CD4-positive, alpha-beta memory T cell (primary cell): ENCODE results near the gene RAB3IL1. TPM values are rescaled to one million over a fixed set of nuclear protein-coding genes. Genes with fewer than 3 reads are reported as not detected.

ENCODE experiments used
- CTCF ChIA-PET: fragments of 350-600 bp; sonication (Branson Sonifier 250); formaldehyde crosslinking; loops from one replicate; lab custom pipeline; 2021; ENCODE audit warnings: inconsistent platforms; ENCODE audit not compliant: partially characterized antibody; lab: Charles Lee
- POLR2A ChIA-PET: fragments of 350-600 bp; sonication (Branson Sonifier 250); formaldehyde crosslinking; loops from one replicate; lab custom pipeline; 2021; ENCODE audit not compliant: partially characterized antibody; lab: Charles Lee
- DNase-seq, 5 donors: peaks; one replicate each; pipeline versions ENCODE4 v3.0.0 to v3.0.0-alpha.2; 2020 to 2022; ENCODE audit warnings: mixed read lengths in 1 of 5
- H3K27ac ChIP-seq: one replicate; pipeline ENCODE4 v1.7.0; 2013; ENCODE audit warnings: low read depth, low read length
- H3K27me3 ChIP-seq: 2 replicates; pipeline ENCODE4 v1.7.0; 2013; ENCODE audit warnings: mild to moderate bottlenecking, low read length, moderate library complexity; ENCODE audit not compliant: insufficient read depth
- H3K36me3 ChIP-seq: 2 replicates; pipeline ENCODE4 v1.7.0; 2013; ENCODE audit warnings: mild to moderate bottlenecking, low read length, moderate library complexity; ENCODE audit not compliant: insufficient read depth
- H3K4me1 ChIP-seq: 2 replicates; pipeline ENCODE4 v1.7.0; 2013; ENCODE audit warnings: mild to moderate bottlenecking, low read length, moderate library complexity; ENCODE audit not compliant: insufficient read depth
- H3K4me3 ChIP-seq, 2 donors: one replicate each; pipeline ENCODE4 v1.7.0; 2013; ENCODE audit warnings: low read length in 2 of 2, mild to moderate bottlenecking in 1 of 2
- H3K9me3 ChIP-seq, 2 donors: one replicate each; pipeline ENCODE4 v1.7.0; 2013; ENCODE audit warnings: low read length in 2 of 2, control low read depth in 1 of 2; ENCODE audit not compliant: control insufficient read depth in 1 of 2
- H3K27ac Mint-ChIP-seq, 7 donors: one replicate each; pipeline ENCODE4 v1.8.0; 2020 to 2021; ENCODE audit warnings: mixed read lengths in 7 of 7, mild to moderate bottlenecking in 6 of 7, inconsistent platforms in 3 of 7, moderate library complexity in 3 of 7
- H3K27me3 Mint-ChIP-seq, 2 donors: one replicate each; pipeline ENCODE4 v1.8.0; 2020 to 2021; ENCODE audit warnings: mixed read lengths in 2 of 2
- H3K36me3 Mint-ChIP-seq, 2 donors: one replicate each; pipeline ENCODE4 v1.8.0; 2020 to 2021; ENCODE audit warnings: mixed read lengths in 2 of 2, inconsistent platforms in 1 of 2, mild to moderate bottlenecking in 1 of 2
- H3K4me1 Mint-ChIP-seq, 4 donors: one replicate each; pipeline ENCODE4 v1.8.0; 2020 to 2021; ENCODE audit warnings: mixed read lengths in 4 of 4, mild to moderate bottlenecking in 1 of 4
- H3K4me3 Mint-ChIP-seq, 8 donors: one replicate each; pipeline ENCODE4 v1.8.0; 2020 to 2021; ENCODE audit warnings: mixed read lengths in 8 of 8, mild to moderate bottlenecking in 7 of 8, moderate library complexity in 6 of 8, inconsistent platforms in 3 of 8
- H3K9me3 Mint-ChIP-seq, 8 donors: one replicate each; pipeline ENCODE4 v1.8.0; 2020 to 2021; ENCODE audit warnings: mixed read lengths in 8 of 8, mild to moderate bottlenecking in 5 of 8, inconsistent platforms in 3 of 8, moderate library complexity in 1 of 8
- intact Hi-C: fragments of 100-400 bp; cut with micrococcal nuclease; formaldehyde crosslinking; loops from one replicate; pipeline ENCODE4 v1.15.1; 2023
- polyA plus RNA-seq, 2 donors: library from polyadenylated mRNA; unstranded; fragments of 300-500 nt; fragmentation: Illumina TruSeq; gene quantifications; one replicate each; pipeline ENCODE4 v1.2.3, GENCODE V29; 2021
- total RNA-seq, 2 experiments: library from RNA; stranded (reverse); gene quantifications; one replicate each; pipeline ENCODE4 v1.2.3, GENCODE V29; 2021

RAB3IL1 gene
- total and polyA plus RNA-seq, 4 experiments from 2014 or later: 0.44 to 0.53 TPM; not detected in 2

GRCh38 chr11:61963016-61963281 lies 45.6 kb upstream of the RAB3IL1 start:
- H3K4me1 Mint-ChIP-seq: peaks cover 27 to 50% (median 34%) of the 10 kb centered on the region in 4 donors
- peaks cover 0 to 11% (median 0%) of the 10 kb centered on the region in 8 donors for H3K9me3 Mint-ChIP-seq
- Histone ChIP-seq H3K27me3 (no peaks in the 10 kb centered on the region), H3K4me1 (peaks cover 29% of the 10 kb centered on the region), H3K36me3 (peaks cover 20% of the 10 kb centered on the region), H3K4me3 (no peak overlapping the region), H3K9me3 (no peaks in the 10 kb centered on the region), H3K27ac (peak overlapping the region; percentile 32)
- intact Hi-C loops: no loop called here
- ChIA-PET POLR2A (interaction anchor here (0.7 to 11.4 kb wide), 3 partner anchors 64 to 148 kb away, joined by 3 to 352 read pairs (median 6); no protein-coding TSS in a partner anchor), CTCF (interaction anchor here (1.2 to 14.1 kb wide), 3 partner anchors 15 to 120 kb away, joined by 3 to 90 read pairs (median 5); no protein-coding TSS in a partner anchor)
- H3K27ac Mint-ChIP-seq: peak overlapping the region; percentile 63 to 99 (median 97)
- peaks cover 29 to 49% of the 10 kb centered on the region in 2 donors for H3K36me3 Mint-ChIP-seq
- peak overlapping the region in 5 of 8 donors; percentile 54 to 90 (median 63) for H3K4me3 Mint-ChIP-seq
- H3K27me3 Mint-ChIP-seq: no peaks in the 10 kb centered on the region
- DNase-seq: peak in 4 of 5 donors; percentile 22 to 65 (median 42)

- peak overlapping the region; percentile 32 for H3K27ac ChIP-seq
- Mint-ChIP-seq H3K36me3 (peaks cover 29 to 45% of the 10 kb centered on the region in 2 donors), H3K9me3 (peaks cover 0 to 11% (median 0%) of the 10 kb centered on the region in 8 donors), H3K27me3 (no peaks in the 10 kb centered on the region), H3K27ac (peak overlapping the region; percentile 63 to 99 (median 97)), H3K4me1 (peaks cover 27 to 46% (median 34%) of the 10 kb centered on the region in 4 donors), H3K4me3 (peak overlapping the region in 4 of 8 donors; percentile 40 to 90 (median 58))
- no peaks in the 10 kb centered on the region for H3K9me3 ChIP-seq
- DNase-seq: peak in 3 of 5 donors; percentile 25 to 46 (median 28)
- H3K4me3 ChIP-seq: no peak overlapping the region
- POLR2A ChIA-PET: interaction anchor here (0.7 to 11.4 kb wide), 4 partner anchors 64 to 147 kb away, joined by 3 to 352 read pairs (median 4); no protein-coding TSS in a partner anchor
- peaks cover 20% of the 10 kb centered on the region for H3K36me3 ChIP-seq
- H3K4me1 ChIP-seq: peaks cover 29% of the 10 kb centered on the region
- intact Hi-C loops: no loop called here
- CTCF ChIA-PET: interaction anchor here (2.4 to 14.1 kb wide), 2 partner anchors 15 to 120 kb away, joined by 9 to 90 read pairs; no protein-coding TSS in a partner anchor
- no peaks in the 10 kb centered on the region for H3K27me3 ChIP-seq
Measured at GRCh38 chr11:61962213-61963015, 45.0 kb upstream of the RAB3IL1 start.

- H3K4me1 Mint-ChIP-seq: peaks cover 27 to 46% (median 34%) of the 10 kb centered on the region in 4 donors
- DNase-seq: no peak
- Histone ChIP-seq H3K27me3 (no peaks in the 10 kb centered on the region), H3K4me1 (peaks cover 29% of the 10 kb centered on the region), H3K36me3 (peaks cover 20% of the 10 kb centered on the region), H3K27ac (no peak overlapping the region), H3K9me3 (no peaks in the 10 kb centered on the region), H3K4me3 (no peak overlapping the region)
- peaks cover 0 to 8% (median 0%) of the 10 kb centered on the region in 8 donors for H3K9me3 Mint-ChIP-seq
- peak overlapping the region; percentile 26 to 98 (median 83) for H3K27ac Mint-ChIP-seq
- peaks cover 29 to 40% of the 10 kb centered on the region in 2 donors for H3K36me3 Mint-ChIP-seq
- H3K27me3 Mint-ChIP-seq: no peaks in the 10 kb centered on the region
- H3K4me3 Mint-ChIP-seq: peak overlapping the region in 3 of 8 donors; percentile 13 to 39 (median 25)
- intact Hi-C loops: no loop called here
- CTCF ChIA-PET: interaction anchor here (2.4 to 14.1 kb wide), 2 partner anchors 14 to 121 kb away, joined by 9 to 90 read pairs; no protein-coding TSS in a partner anchor
- POLR2A ChIA-PET: interaction anchor here (0.5 to 2.1 kb wide), 4 partner anchors 64 to 121 kb away, joined by 3 to 7 read pairs (median 3); no protein-coding TSS in a partner anchor
Measured at GRCh38 chr11:61961570-61962212, 44.3 kb upstream of the RAB3IL1 start.

- ChIA-PET CTCF (interaction anchor here (1.5 to 14.1 kb wide), 3 partner anchors 10 to 122 kb away, joined by 4 to 90 read pairs (median 9); no protein-coding TSS in a partner anchor), POLR2A (interaction anchor here (2.1 kb wide), 1 partner anchor 65 kb away, joined by 7 read pairs; no protein-coding TSS in a partner anchor)
- intact Hi-C loops: no loop called here
- H3K27ac Mint-ChIP-seq: peak overlapping the region in 5 of 7 donors; percentile 12 to 90 (median 71)
- H3K36me3 ChIP-seq: peaks cover 17% of the 10 kb centered on the region
- peaks cover 6% of the 10 kb centered on the region for H3K27me3 ChIP-seq
- H3K4me3 Mint-ChIP-seq: no peak overlapping the region
- no peak overlapping the region for H3K4me3 ChIP-seq
- peaks cover 24 to 28% of the 10 kb centered on the region in 2 donors for H3K36me3 Mint-ChIP-seq
- no peaks in the 10 kb centered on the region for H3K27me3 Mint-ChIP-seq
- H3K27ac ChIP-seq: no peak overlapping the region
- H3K4me1 Mint-ChIP-seq: peaks cover 28 to 43% (median 35%) of the 10 kb centered on the region in 4 donors
- no peaks in the 10 kb centered on the region for H3K9me3 ChIP-seq
- H3K9me3 Mint-ChIP-seq: peaks cover 0 to 8% (median 0%) of the 10 kb centered on the region in 8 donors
- DNase-seq: no peak
- peaks cover 32% of the 10 kb centered on the region for H3K4me1 ChIP-seq
Measured at GRCh38 chr11:61960532-61960931, 43.2 kb upstream of the RAB3IL1 start.

GRCh38 chr11:61959678-61960077 lies 42.3 kb upstream of the RAB3IL1 start:
- intact Hi-C loops: no loop called here
- H3K4me1 Mint-ChIP-seq: peaks cover 20 to 35% (median 27%) of the 10 kb centered on the region in 4 donors
- peaks cover 9% of the 10 kb centered on the region for H3K36me3 ChIP-seq
- H3K4me3 ChIP-seq: no peak overlapping the region
- peaks cover 0 to 8% (median 0%) of the 10 kb centered on the region in 8 donors for H3K9me3 Mint-ChIP-seq
- peaks cover 15 to 20% of the 10 kb centered on the region in 2 donors for H3K36me3 Mint-ChIP-seq
- peak overlapping the region in 1 of 7 donors; percentile 87 for H3K27ac Mint-ChIP-seq
- H3K4me1 ChIP-seq: peaks cover 27% of the 10 kb centered on the region
- no peak overlapping the region for H3K27ac ChIP-seq
- peaks cover 6% of the 10 kb centered on the region for H3K27me3 ChIP-seq
- CTCF ChIA-PET: interaction anchor here (1.5 to 14.1 kb wide), 2 partner anchors 9 to 123 kb away, joined by 4 to 90 read pairs; no protein-coding TSS in a partner anchor
- no peak for DNase-seq
- H3K27me3 Mint-ChIP-seq: no peaks in the 10 kb centered on the region
- H3K4me3 Mint-ChIP-seq: no peak overlapping the region
- no peaks in the 10 kb centered on the region for H3K9me3 ChIP-seq
- POLR2A ChIA-PET: interaction anchor here (2.1 to 2.9 kb wide), 2 partner anchors 8 to 66 kb away, joined by 7 to 14 read pairs; partner anchors contain the start of gene FTH1

- peaks cover 10 to 14% of the 10 kb centered on the region in 2 donors for H3K36me3 Mint-ChIP-seq
- no peak overlapping the region for H3K27ac ChIP-seq
- H3K27ac Mint-ChIP-seq: peak overlapping the region in 5 of 7 donors; percentile 22 to 87 (median 52)
- H3K36me3 ChIP-seq: peaks cover 3% of the 10 kb centered on the region
- peaks cover 6% of the 10 kb centered on the region for H3K27me3 ChIP-seq
- no peak for DNase-seq
- peaks cover 2 to 3% of the 10 kb centered on the region in 2 donors for H3K27me3 Mint-ChIP-seq
- H3K4me1 Mint-ChIP-seq: peaks cover 16 to 29% (median 22%) of the 10 kb centered on the region in 4 donors
- ChIA-PET CTCF (interaction anchor here (0.7 to 1.1 kb wide), 2 partner anchors 12 to 123 kb away, joined by 3 read pairs; no protein-coding TSS in a partner anchor), POLR2A (interaction anchor here (2.9 kb wide), 1 partner anchor 9 kb away, joined by 14 read pairs; the partner anchor contains the start of gene FTH1)
- no peak overlapping the region for H3K4me3 ChIP-seq
- peaks cover 0 to 8% (median 0%) of the 10 kb centered on the region in 8 donors for H3K9me3 Mint-ChIP-seq
- H3K9me3 ChIP-seq: no peaks in the 10 kb centered on the region
- intact Hi-C loops: no loop called here
- no peak overlapping the region for H3K4me3 Mint-ChIP-seq
- peaks cover 23% of the 10 kb centered on the region for H3K4me1 ChIP-seq
Measured at GRCh38 chr11:61959114-61959513, 41.7 kb upstream of the RAB3IL1 start.
